Activated naive CD4-positive, alpha-beta T cell treated with anti-CD3 and anti-CD28 coated beads, Interleukin-2, amount 50 U/mL, for 16 hours (primary cell): Measurements from ENCODE around the gene MRO.
"Not testable (repeated sequence)": the region's sequence is repeated elsewhere in the genome, so short reads cannot be mapped to it uniquely, and the experiment has no call there.

ENCODE experiments used
- DNase-seq: peaks from one replicate; pipeline ENCODE4 v3.0.0-alpha.2; 2020

The MRO gene

DNA sequence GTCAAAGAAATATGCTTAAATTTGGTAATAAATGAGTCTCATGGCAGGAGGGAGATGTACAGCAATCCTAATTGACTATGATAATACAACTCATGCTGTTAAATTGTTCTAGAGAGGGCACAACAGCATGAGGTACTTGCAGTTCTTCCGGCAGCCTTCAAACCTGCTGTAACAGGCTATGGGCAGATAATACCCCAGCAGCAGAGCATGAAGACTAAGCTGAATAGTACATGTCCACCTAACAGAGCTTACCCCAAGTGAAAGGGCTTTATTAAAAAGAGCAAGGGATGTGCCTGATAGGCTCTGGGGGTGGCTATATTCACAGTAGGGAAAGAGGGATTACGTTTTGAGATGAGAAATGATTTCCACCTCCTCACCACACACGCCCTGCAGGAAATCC, 28.9 kb downstream of the MRO start:
- DNase-seq, result no peak

DNA sequence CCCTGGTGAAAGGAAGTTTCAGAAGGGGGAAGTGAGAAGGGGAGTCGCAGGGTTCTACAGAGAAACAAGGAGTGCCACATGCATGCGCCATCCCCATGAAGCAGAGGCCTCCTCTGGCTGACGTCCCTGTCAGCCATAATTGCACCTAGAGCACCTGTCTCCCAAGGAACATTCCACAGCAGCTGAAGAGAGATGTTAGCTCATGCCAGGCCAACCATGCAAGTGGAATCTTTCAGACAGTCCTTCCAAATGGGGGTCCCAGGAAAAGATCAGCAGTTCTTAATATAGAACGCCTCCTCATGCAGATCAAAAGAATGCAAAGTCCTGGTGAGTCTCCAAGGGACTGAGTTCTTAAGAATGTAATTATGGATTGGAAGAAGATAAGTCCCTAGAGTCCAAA, 29.6 kb downstream of the MRO start:
- no peak for DNase-seq

DNA sequence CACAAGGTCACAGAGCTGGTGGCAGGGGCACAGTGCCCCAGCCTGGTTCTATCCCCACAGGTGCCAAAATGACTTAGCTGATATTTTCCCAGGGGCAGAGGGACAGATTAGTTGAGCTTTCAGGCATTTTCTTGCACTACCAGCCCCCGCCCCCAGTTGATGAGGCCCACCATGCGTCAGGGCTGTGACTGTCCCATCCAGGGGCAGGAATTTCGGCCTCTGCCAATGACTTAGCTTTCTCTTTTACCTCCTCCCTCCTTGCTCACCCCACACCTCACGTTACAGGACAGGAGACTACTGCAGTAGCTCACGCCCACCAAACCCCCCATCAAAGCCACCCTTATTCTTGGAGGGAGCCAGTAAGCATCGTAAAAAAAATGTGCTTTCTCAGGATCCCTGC, 31.5 kb downstream of the MRO start:
- DNase-seq, result no peak

DNA sequence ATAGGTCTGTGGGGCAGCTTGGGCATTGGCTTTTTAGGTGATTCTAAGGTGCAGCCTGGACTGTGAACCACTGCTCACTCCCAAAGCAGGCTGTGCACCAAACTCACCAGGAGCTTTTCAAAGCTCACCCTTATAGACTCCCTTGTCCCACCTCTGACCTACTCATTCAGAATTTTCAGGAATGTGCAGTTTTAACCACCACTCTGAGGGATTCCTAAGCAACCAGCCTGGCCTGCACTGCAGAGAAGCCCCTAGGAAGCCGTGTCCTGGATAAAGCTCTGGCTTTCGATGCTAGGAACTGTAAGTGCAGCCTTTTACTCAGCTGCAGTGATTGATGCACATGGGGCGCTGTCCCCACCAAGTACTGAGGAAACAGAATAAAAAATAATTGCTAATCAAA, 33.0 kb downstream of the MRO start:
- DNase-seq, result no peak

DNA sequence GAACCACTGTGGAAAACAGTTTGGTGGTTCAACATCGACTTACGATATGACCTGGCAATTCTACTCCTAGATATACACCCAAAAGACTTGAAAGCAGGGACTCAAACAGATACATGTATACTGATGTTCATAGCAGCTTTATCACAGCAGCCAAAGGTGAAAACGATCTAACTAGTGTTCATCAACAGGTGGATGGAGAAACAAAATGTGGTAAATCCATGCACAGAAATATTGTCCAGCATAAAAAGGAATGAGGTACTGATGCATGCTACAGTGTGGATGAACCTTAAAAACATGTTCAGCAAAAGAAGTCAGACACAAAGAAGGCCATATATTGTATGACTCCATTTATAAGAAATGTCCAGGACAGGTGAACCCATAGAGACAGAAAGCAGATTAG, 36.3 kb downstream of the MRO start:
- no peak for DNase-seq

DNA sequence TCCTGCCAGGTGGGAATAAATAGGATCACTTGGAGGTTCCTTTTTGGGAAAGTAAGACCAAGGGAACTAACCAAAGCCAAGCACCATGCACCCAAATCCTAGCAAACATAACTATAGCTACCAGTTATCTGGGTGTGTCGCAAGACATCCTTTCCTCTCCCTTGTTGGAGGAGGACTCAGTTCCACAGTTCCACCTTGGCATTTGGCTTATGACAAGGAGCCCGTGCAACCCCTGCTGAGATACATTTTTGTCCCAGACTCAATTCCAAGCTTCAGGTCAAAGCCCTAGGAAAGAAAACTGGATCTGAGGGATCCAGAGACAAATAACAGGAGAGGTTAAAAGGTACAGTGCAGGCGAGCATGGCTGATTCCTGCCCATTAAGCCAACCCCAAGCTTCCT, 40.8 kb downstream of the MRO start:
- not testable (repeated sequence) for DNase-seq

DNA sequence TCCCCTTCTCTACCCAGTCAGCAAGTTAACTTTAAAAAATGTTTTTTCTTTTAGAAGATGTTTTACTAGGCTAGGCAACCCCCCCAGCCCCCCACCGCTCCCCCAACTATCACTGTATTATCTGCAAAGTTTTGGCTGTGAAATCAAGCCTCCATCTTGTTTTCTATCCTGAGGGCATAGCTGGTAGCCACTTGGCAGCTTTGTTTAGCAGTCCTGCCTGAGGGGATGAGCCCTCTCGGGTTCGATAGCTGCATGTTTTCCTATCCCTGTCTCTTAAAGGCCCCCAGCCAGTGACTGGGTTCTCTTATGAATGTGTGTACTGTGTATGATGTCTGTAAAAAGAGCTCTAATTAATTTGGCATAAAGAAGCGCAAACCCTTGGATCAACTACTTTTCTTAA, 43.4 kb downstream of the MRO start:
- DNase-seq, result no peak

DNA sequence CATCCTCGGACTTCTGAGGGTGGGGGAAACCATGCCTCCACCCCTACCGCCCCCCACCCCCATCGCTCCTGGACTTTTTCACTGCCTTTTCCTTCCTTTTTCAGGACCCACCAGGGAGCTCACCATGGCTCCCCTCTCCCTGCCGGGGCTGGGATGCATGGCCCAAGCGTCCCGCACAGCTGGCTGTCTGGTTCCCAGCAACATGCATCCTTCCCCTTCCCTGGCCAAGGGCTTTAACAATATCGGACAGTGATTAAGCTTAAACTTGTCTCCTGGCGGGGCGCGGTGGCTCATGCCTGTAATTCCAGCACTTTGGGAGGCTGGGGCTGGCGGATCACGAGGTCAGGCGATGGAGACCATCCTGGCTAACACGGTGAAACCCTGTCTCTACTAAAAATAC, 44.1 kb downstream of the MRO start:
- no peak for DNase-seq

DNA sequence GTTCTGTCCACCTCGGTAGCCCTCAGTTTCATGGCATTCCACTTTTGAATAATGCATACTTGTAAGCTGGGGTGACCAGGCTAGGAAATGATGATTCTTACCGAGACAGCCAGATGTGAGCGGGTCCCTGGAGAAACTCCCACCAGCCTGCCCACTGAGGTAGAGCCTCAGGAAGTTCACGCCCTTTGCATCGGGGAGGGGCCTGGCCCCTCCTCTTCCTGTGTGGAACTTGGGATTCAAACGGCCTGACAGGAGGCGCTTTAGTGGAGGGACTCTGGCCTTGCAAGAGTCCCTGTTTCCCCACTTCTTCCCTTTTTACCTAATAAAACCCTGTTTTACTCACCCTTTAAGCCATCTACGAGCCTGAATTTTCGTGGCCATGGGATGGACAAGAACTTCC, 44.6 kb downstream of the MRO start:
- no peak for DNase-seq

DNA sequence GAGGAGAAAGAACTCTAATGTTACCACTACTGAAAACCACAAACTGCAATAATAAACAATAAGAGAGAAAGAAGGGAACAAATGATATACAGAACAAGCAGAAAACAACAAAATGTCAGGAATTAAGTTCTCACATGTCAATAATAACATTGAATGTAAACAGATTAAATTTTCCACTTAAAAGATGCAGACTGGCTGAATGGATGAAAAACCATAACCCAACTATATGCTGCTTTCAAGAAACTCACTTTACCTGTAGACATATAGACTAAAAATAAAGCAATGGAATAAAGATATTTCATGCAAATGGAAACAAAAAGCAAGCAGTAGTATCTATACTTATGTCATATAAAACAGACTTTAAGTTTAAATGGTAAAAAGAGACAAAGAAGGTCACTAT, 50.4 kb downstream of the MRO start:
- no peak for DNase-seq

DNA sequence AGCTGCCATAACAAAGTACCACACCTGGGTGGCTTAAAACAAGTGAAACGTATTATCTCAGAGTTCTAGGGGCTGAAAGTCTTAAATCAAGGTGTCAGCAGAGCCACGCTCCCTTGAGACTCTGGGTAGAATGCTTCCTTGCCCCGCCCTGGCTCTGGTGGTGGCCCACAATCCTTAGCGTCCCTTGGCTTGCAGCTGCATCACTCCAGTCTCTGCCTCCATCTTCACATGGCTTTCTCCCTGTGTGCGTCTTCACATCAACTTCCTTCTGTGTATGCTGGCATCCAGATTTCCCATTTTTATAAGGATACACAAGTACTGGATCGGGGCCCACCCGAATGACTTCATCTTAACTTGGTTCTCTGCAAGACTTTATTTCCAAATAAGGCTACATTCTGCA, 62.5 kb downstream of the MRO start:
- no peak for DNase-seq

DNA sequence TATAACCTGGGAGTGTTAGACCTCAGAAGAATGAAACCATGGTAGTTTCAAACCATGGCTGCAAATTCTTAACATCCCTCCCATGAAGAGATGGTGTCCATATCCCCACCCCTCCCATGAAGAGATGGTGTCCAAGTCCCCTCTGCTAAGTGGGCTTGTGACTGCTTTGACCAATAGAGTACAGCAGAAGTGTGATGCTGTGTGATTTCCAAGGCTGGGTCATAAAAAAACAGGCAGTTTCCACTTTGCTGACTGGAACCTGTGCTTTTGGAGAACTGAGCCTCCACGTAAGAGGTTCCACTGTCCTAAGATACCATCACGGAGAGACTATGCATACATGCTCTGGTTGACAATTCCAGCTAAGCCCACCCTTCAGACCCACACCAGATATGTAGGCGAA, 65.5 kb downstream of the MRO start:
- DNase-seq, result no peak

DNA sequence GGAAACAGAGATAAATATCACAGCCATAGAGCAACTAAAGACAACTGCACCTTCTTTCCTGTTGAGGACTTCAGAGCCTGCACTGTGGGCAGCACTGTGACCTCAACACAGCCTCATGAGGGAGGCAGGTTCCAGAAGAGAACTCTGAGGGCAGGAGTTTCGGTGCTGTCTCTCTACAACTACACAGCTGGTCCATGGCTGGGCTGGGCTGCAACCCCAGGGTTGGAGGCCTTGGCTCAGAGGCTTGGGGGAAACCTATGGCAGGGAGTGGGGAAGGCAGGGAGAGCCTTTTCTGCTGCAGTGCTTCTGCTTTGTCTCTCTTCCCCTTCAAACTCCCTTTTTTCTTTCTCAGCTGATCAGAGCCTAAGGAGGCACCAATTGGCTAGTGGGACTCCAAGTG, 66.5 kb downstream of the MRO start:
- no peak for DNase-seq

DNA sequence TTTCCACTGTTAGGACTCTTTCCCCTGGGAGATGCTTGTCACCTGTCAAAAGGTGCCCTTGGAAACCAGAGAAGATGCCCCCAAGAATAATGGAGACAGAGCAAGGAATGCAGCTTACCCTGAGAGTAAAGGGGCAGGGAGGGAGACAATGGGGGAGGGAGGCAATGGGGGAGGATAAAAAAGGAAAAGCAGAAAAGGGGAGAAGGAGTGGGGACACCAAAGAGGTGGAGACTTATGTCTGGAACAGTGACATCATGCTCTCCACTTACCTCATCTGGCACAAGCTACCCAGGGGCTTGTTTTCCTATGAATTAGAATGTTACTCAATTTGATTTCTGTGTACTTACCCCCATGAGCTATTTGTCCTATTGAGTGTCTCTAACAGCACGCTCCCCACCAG, 67.9 kb downstream of the MRO start:
- no peak for DNase-seq

DNA sequence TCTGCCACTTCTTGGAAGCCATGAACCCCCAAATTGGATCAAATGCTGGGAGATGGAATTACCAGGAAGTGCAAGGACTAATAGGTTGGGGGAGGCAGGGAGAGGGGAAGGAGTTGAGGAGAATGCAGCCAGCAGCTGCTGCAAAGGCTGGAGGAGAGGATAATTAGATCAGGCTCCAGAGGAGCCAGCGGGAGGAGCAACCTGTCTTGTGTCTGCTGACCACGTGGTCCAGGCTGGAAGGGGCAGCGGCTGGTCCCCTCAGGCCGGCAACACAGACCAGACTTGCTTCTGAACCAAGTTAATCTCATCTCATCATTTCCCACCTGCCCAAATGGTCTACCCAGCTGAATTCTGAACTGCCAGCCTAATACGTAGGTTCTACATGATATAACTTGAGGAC, 68.3 kb downstream of the MRO start:
- DNase-seq, result no peak

DNA sequence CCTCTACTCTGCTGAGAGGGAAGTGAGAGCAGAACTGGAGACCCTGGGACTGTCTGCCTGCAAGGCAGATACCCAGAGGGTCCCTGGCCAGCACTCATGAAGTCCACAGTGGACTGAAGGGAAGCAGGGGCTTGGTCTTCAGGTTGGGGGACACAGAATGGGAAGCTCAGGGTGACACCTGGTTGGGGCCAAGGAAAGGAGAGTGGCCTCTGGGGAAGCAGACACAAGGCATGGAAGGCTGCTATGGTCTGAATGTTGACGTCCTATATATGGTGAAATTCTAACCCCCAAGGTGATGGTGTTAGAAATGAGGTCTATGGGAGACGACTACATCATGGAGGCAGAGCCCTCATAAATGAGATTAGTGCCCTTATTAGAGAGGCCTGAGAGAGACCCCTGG, 69.3 kb downstream of the MRO start:
- no peak for DNase-seq

DNA sequence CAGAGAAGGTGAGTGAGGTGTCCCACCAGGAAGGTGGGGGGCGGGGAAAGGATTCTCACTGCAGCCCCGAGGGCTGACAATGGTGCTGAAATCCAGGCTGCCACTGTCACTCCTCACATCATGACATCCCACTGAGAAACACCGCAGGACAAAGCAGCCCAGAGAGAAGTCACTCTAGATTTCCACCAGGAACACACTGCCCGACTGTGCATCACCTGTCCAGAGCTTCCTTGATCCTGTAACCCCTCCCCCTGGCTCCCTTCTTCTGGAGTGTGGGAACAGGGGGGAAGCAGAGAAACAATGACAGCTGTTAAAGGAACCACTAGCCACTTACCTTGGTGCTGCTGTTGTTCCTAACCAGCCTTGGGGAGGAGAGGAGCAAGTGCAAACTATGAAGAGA, 69.9 kb downstream of the MRO start:
- DNase-seq, result no peak

DNA sequence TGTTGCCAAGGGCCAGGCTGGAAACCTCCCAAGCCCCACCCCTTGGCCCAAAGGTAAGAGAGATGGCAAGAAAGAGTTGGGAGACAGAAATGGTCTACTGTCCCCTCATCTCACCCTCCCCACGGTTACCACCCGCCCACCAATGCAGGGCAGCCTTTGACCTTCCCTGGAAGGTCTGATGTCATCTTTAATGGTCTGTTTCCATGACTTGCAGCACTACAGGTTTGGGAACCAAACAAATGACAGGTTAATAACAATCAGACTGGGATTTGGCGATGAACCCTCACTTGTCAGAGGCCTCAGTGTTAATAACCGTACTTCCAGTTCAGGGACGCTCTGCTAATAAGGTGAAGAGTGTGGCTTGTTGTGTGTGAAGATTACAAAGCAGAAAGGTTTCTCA, 70.4 kb downstream of the MRO start:
- DNase-seq, result no peak

DNA sequence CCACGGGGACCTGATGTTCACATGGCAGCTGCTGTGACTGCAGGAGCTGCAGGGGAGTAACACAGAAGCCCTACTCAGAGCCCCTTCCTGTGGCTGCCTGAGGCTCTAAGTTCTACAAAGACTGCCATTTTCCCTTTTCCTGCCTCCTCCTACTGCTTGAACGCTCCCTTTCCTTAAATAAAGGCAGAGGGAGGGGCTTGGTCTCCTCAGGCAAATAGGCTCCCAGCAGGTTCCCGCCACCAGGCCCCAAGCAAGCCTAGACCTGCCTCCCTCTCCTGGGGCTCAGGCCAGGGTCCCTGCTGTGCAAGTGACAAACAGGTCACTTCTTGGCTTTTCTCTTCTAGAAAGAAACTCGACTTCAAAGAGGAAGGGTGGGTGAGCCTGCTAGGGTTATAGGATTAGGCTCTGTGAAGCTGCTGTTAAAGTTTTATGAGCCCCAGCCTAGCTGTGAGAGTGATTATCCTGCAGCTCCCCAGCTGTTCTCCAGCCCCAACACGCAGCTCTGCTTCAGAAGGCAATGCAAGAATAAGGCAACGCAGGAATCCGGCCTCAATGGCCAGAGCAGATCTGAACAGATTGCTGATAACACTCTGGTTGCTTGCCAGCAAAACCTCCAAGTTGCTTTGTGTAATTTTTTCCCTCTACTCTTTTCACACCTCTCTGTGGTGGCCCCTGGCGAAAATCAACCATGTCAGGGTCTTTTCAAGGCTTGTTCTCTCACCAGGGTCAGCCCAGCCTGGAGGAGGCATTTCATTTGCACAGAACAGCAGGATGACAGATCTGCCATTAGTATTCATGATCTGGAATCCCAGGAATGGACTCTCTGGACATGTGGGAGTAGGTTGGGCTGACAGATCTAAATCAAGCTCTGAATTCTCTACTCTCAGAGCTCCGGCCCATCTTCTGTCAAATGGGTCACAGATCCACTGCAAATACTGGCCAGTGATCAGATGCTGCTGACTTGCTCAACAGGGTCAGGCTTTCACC, 71.3 kb downstream of the MRO start:
- no peak for DNase-seq

DNA sequence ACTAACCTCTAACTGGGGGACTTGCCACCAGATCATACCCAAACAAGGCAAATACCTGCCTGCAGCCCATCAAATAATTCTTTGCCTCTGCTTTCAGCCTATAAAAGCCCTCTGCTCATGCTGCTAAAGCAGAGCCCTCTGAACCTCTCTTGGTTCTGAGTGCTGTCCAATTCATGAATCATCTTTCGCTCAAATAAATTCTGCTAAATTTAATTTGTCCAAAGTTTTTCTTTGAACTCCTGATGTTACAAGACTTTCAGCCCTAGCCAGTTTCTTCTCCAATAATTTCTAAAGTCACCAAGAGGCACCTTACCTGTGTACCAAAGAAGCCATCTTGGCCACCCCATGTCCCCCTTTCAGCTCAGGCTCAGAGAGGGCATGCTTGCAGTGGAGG, 72.0 kb downstream of the MRO start:
- no peak for DNase-seq

DNA sequence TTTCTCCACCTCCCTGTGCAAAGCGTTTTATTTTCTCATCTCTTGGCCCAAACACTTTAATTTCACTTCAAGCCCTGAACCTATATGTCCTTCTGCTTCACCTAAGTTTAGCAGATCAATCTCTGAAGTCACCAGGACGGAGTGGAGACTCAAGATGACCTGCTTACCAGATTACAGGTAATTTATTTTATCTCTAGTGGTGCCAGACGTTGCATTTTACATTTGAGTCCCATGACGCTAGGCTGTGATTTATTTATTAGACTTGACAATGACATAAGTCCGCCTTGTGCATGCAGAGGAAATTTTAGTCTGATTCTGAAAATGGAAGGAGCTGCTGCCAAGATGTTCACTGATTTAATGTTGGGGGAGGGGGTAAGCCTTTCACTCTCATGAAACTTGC, 73.9 kb downstream of the MRO start:
- DNase-seq, result no peak
